IMR-90 (cell line): Measurements from ENCODE around the gene MAPK8IP3.

Experiments used
- CEBPB ChIP-seq: IDR thresholded peaks from 2 replicates; pipeline ENCODE4 v1.6.1; 2012; ENCODE audit warnings: low read depth, low read length, improper control_type of control experiment
- CTCF ChIP-seq: conservative IDR thresholded peaks from 2 replicates; pipeline ENCODE4 v1.5.1; 2012; ENCODE audit warnings: mild to moderate bottlenecking, low read depth, low read length, improper control_type of control experiment
- POLR2A ChIP-seq: IDR thresholded peaks from 2 replicates; pipeline ENCODE4 v1.6.1; 2012; ENCODE audit warnings: mild to moderate bottlenecking, low read depth, low read length
- RAD21 ChIP-seq: IDR thresholded peaks from 2 replicates; pipeline ENCODE4 v1.6.1; 2012; ENCODE audit warnings: low read length, improper control_type of control experiment

- TF ChIP-seq RAD21 (no peak), POLR2A (no peak), CTCF (no peak), CEBPB (no peak)
Observed at GRCh38 chr16:1759511-1759910, 53.5 kb downstream of the MAPK8IP3 start.
